Stomach (tissue), 4 donors: ENCODE results near the gene ITPR2.

Experiments used
- CTCF ChIP-seq, 7 experiments: fragments of 450-650 bp in 4 of 7; fragments of 200-600 bp in 3 of 7; sonication (generic) in 3 of 7; IDR thresholded peaks; one replicate each; pipeline ENCODE4 v1.5.1; 2016 to 2019; ENCODE audit warnings: antibody characterized with exemption in 7 of 7, control low read depth in 2 of 7, mild to moderate bottlenecking in 1 of 7
- EP300 ChIP-seq: sonication (generic); formaldehyde crosslinking; IDR thresholded peaks from one replicate; pipeline ENCODE4 v1.6.1; 2017; ENCODE audit warnings: antibody characterized with exemption
- POLR2A ChIP-seq, 4 donors: fragments of 450-650 bp; IDR thresholded peaks; one replicate each; pipeline ENCODE4 v1.6.1; 2016; ENCODE audit warnings: antibody characterized with exemption in 4 of 4, control low read depth in 2 of 4, mild to moderate bottlenecking in 1 of 4, moderate library complexity in 1 of 4

GRCh38 chr12:26327975-26328644, 504.9 kb downstream of the ITPR2 start:
- no peak for TF ChIP-seq EP300
- no peak for TF ChIP-seq POLR2A (IDR thresholded peaks at IDR 0.05)
- no peak for TF ChIP-seq CTCF (IDR thresholded peaks at IDR 0.05)
